Stimulated activated CD4-positive, alpha-beta T cell treated with anti-CD3 and anti-CD28 coated beads, Interleukin-1b, Interleukin-23, amount 100 ng/mL, for 48 hours (primary cell): ENCODE results near the gene PDE4D.

Source experiments
- DNase-seq: peaks from one replicate; pipeline ENCODE4 v3.0.0-alpha.2; 2020

PDE4D gene

DNA sequence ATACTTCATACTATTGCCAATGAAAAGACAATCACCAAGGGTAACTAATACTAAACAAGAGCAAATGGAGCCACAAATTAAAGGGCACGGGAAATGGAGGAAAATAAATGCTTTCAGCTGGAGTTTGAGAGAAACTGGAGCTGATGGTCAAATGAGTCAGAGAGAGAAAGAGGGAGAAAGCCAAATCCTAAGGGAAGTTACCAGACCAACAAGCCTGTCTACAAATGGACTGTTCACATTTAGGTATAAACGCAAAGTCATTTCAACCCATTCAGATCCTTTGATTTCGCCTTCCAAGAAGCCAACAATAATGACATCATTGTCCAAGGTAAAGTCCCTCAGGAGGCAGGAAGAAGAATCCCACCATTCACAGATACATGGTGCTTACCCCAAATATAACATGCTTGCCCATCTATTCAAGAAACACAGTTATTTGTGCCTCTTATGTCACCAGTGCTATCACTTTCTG lies 958.9 kb downstream of the PDE4D start:
- DNase-seq = no peak

DNA sequence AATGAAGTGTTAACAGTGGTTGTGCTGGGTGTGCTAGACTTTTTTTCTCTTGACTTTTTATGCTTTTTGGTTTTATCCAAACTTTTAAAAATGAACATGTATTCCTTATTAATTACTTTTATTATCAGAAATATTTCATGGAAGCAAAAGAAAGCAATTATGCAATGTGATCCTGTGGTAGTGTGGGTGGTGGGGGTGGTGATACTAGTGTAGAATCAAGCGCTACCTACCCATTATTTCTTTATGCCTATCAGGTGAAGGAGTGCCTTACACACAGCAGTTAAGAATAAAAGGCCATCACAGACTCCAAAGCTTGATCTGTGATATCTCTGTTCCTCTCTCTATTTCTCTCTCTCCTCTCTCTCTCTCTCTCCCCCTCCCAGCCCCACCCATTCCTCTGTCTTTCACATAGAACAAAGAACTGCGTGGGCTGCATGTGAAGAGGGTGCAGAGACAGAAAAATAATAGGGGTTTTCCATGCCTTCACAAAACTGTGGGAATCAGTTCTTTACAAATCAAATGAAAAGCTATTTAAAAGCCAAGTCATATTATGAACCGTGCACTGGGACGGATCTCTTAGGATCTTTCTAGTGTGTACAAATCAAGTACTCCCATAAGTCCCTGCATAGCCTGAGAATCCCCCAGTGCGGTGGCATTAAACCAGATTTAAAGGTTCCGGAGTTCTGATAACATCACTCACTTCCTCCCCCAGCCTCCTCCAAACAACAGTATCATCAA lies 959.5 kb downstream of the PDE4D start:
- DNase-seq = peak; percentile 22

DNA sequence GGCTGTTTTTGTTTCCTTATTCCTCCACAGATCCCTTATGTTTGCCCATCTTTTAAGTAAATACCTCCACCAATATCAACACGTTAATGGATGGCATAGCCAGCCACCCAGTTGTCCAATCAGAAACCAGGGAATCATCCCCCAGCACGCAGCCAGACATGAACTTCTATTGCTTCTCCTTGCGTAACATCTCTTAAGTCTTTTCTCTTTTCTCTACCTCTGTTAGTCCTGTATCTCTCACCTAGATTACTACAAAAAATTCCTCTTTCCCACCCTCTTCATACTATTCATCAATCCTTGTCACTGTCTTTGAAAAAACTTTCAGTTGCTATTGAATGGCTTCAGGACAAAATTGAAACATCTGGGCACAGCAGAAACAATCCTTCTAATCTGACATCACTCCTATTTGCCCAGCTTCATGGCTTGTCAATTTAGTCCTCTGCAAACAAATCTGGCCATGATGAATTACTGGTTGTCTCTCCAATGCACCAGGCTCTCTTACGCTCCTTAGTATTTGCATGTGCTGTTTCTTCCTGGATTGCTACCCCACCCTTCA lies 961.4 kb downstream of the PDE4D start:
- no peak for DNase-seq

DNA sequence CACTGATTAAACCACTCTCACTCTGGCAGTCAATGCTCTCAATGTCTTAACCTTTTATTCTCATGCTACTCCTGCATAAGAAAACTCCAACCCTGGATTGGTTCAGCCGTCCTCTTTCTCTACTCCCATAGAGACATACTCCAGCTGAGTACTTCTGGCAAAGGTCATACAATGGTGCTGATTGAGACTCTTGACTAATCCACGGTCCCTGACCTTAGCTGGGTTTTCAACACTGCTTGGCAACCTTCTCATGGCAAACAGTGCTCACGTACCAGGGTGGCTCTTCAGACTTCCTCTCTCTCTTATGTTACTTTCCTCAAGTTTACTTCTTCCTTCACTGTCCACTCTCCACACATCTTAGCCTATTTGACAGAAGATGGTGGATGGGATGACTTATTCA lies 963.0 kb downstream of the PDE4D start:
- no peak for DNase-seq

GRCh38 chr5:58929726-58930125 lies 963.8 kb downstream of the PDE4D start:
- no peak for DNase-seq

DNA sequence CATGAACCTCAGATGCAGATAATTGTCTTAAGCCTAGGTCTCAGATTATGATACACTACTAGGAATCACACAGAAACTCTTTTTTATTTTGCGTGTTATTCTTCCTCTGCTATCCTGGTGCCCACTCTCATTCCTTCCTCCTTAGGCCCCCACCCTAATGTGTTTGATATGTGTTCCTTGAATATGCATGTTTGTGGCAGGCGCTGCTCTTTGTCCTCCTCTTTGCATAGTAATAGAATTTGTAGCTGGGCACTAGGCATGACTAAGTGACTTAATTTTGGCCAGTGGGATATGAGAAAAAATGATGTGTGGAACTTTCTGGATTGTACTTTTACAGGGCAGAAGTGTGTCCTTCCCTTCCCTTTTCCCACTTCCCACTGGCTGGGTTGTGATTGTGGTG lies 965.6 kb downstream of the PDE4D start:
- no peak for DNase-seq

DNA sequence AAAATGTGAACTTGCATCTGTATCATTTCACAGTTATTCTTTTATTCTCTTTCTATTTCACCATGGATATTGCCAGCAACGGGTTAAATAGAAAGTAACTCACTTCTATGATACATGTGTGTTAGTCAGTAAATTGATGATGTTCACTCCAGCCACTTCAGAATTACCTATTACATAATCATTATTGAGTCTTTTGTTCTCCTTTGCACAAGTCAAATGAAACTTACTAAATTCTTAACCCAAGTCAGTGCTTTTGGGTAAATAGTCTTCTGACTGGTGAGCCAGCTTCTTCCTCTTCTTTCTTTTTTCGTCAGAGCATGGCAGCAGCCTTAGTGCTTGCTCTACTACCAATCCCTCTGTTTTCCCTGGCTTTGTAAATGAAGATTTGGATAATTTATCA lies 966.3 kb downstream of the PDE4D start:
- DNase-seq = no peak

GRCh38 chr5:58926541-58926935 lies 967.0 kb downstream of the PDE4D start:
- no peak for DNase-seq

DNA sequence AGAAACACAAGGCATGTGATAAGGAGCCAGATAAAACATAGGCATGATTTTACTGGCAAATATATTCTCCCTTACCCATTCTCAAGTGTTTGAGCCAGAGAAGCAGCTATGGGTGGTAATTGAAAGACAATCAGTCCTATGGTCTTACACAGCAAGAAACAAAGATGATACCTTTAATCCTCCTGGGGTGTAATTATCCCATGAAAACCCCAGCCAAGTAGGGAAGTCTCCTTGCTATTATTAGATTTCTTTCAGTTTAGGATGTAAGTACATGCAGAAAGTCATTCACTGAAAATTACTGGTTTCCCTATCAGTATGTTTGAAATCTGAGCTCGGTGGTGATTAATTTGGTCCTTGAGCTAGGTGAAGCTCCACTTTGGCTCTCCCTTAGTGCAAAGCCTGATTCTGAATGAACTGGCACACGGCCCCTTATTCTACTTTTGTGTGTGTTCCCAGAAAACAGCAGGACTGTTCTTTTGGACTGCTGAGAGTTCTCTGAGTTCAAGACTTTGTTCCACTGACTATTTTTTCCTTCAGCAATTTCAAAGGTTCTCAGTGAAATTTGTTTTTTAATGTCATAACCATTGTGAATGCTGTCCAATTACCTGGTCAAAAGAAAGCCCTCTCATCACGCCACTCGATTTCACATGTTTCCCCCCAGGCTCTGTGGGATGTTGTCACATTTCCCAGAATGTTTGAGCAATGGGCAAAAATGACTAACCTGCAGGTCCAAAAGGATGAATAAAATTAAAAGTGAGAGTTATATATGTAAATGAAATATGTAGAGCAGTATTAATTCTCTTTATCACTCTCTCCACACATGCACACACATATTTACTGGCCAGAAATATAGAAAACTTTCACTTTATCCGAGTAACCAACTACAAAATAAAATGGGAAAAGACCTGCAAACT lies 967.6 kb downstream of the PDE4D start:
- DNase-seq = peak; percentile 35

GRCh38 chr5:58924306-58924705 lies 969.2 kb downstream of the PDE4D start:
- no peak for DNase-seq

DNA sequence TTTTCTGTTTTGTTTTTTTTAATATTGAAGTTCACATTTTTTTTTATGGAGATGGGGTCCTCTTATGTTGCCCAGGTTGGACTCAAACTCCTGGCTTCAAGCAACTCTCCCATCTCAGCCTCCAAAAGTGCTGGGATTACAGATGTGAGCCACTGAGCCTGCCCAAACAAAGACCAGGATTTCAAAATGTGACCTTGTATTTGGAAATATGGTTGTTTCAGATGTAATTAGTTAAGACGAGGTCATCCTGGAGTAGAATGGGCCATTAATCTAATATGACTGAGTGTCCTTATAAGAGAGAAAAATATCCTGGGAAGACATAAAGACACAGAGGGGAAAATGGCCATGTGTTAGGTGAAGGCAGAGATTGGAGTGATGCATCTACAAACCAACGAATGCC lies 970.2 kb downstream of the PDE4D start:
- DNase-seq = no peak

DNA sequence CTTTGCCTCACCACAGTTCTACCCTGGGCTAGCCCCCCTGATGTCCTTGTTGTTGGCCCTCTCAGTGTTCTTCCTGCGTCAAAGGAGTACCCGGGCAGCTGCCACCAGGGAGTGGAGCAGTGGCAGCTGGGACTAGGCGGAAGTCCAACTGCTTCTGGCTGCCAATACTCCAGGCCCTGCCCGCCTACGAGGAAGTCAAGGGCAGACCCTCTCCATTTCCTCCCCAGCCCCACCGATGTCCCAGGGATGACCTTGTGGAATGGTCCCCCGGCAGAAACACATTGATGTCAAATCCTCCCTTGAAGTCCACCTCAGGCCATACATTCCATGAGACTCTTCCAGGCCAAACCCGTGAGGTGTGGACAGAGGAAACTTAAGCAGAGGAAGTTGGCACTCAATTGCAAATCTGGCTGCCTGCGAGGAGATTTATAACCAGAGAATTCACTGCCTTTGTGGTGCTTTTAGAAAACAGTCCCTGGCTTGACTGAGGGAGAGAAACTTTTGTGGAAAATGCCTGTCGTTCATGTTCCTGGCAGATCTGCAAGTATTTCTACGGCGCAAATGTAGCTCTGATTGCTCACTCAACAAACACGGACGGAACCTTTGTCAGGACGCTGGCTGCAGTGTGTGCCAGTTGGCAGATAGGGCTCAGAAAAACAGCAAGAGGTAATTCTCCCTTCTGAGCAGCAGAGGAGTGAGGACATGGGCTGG lies 970.9 kb downstream of the PDE4D start:
- DNase-seq = no peak

- DNase-seq = no peak
Measured at GRCh38 chr5:58921159-58921558, 972.4 kb downstream of the PDE4D start.

DNA sequence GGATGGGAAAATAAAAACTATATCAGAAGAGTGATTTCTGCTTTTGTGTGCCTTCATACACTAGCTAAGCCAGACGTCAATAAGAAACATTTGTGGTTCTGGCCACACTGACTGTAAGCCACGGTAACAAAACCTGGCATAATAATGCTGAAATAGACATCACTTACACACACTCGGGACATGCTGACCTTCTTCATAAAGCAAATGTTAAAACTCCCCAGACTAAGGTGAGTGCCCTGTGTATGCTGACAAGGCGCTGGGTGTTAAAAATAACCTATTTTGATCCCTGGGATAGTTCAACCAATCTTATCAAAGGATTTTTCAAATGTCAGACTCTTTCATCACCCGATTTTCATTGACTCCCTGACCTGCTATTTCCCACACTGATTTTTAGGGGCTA lies 973.7 kb downstream of the PDE4D start:
- no peak for DNase-seq
